ENCODE data around the gene ACE.

DNA sequence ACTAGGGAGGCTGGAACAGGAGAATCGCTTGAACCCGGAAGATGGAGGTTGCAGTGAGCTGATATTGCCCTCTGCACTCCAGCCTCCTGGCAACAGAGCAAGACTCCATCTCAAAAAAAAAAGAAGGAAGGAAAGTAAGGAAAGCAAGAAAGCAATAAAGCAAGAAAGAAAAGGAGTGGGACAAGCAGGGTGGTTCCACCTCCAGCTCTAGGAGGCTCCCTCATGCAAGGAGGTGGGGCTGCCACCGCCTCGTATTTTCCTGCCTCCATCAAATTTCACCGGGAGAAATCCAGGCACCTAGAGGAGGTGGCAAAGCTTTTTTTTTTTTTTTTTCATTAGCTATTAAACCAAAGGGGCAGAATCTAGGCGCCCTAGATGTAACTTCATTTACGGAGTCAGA lies 31.8 kb upstream of the ACE start:
- TF ChIP-seq ZFHX2 (tag by site-specific recombination; conservative IDR thresholded peaks at IDR 0.05) = no peak
- TF ChIP-seq HOXA7 (CRISPR knock-in tag; IDR thresholded peaks at IDR 0.05; ENCODE audit: borderline replicate concordance) = no peak
- no peak for TF ChIP-seq ZEB2 (tag by site-specific recombination; IDR thresholded peaks at IDR 0.05)
- no peak for TF ChIP-seq ZNF416 (tag by site-specific recombination; IDR thresholded peaks at IDR 0.05)

Measured in HEK293 (cell line).